Thoracic aorta (tissue), 2 donors: Measurements from ENCODE around the gene MRPL46. TPM values are rescaled to one million over a fixed set of nuclear protein-coding genes. Genes with fewer than 3 reads are reported as not detected.

Source experiments
- ATAC-seq: fragments of 150-250 bp; one replicate; pipeline ENCODE4 v1.8.0; 2017; ENCODE audit warnings: low read depth; ENCODE audit not compliant: insufficient number of reproducible peaks, low FRiP score
- DNase-seq: peaks from one replicate; pipeline ENCODE4 v3.0.0-alpha.2; 2020; ENCODE audit warnings: low spot score
- H3K27ac ChIP-seq, 2 donors: fragments of 200-600 bp; sonication (generic); 1 replicate in 1 of 2; 2 replicates in 1 of 2; pipeline ENCODE4 v1.5.1; 2016; ENCODE audit warnings: mild to moderate bottlenecking in 2 of 2, moderate library complexity in 2 of 2
- H3K27me3 ChIP-seq: fragments of 200-600 bp; sonication (generic); replicated peaks from 2 replicates; pipeline ENCODE4 v1.6.0; 2016; ENCODE audit warnings: mild to moderate bottlenecking; ENCODE audit not compliant: insufficient read depth
- H3K36me3 ChIP-seq: fragments of 200-600 bp; sonication (generic); one replicate; pipeline ENCODE4 v1.5.1; 2016
- H3K4me1 ChIP-seq, 2 donors: fragments of 200-600 bp; sonication (generic); 1 replicate in 1 of 2; 2 replicates in 1 of 2; pipeline versions ENCODE4 v1.5.1 to v1.6.0; 2016; ENCODE audit warnings: low read depth in 2 of 2, mild to moderate bottlenecking in 1 of 2; ENCODE audit not compliant: control insufficient read depth in 1 of 2
- H3K4me3 ChIP-seq: fragments of 200-600 bp; sonication (generic); 2 replicates; pipeline ENCODE4 v1.5.1; 2016; ENCODE audit warnings: mild to moderate bottlenecking
- H3K9me3 ChIP-seq: fragments of 200-600 bp; sonication (generic); 2 replicates; pipeline ENCODE4 v1.5.1; 2016
- total RNA-seq, 2 donors: library from RNA; depleted of rRNA; stranded (reverse); fragments of >200 nt; gene quantifications; one replicate each; pipeline versions ENCODE4 v1.1.0 to v1.2.3, GENCODE V29; 2016
- TF ChIP-seq, protein P1 (sequence below): fragments of 200-600 bp; sonication (generic); IDR thresholded peaks from one replicate; pipeline ENCODE4 v1.5.1; 2019; ENCODE audit warnings: antibody characterized with exemption

MRPL46 gene
- total RNA-seq, 2 donors from 2014 or later, result 3.9 to 13.5 TPM

GRCh38 chr15:88433046-88433685 is 34.0 kb downstream of the MRPL46 start:
- H3K27ac ChIP-seq, result no peak overlapping the region
- TF ChIP-seq, protein P1, sequence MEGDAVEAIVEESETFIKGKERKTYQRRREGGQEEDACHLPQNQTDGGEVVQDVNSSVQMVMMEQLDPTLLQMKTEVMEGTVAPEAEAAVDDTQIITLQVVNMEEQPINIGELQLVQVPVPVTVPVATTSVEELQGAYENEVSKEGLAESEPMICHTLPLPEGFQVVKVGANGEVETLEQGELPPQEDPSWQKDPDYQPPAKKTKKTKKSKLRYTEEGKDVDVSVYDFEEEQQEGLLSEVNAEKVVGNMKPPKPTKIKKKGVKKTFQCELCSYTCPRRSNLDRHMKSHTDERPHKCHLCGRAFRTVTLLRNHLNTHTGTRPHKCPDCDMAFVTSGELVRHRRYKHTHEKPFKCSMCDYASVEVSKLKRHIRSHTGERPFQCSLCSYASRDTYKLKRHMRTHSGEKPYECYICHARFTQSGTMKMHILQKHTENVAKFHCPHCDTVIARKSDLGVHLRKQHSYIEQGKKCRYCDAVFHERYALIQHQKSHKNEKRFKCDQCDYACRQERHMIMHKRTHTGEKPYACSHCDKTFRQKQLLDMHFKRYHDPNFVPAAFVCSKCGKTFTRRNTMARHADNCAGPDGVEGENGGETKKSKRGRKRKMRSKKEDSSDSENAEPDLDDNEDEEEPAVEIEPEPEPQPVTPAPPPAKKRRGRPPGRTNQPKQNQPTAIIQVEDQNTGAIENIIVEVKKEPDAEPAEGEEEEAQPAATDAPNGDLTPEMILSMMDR, result no peak
- ATAC-seq (no peak), DNase-seq (no peak)
- H3K27me3 ChIP-seq, result no peaks in the 10 kb centered on the region
- no peaks in the 10 kb centered on the region for H3K9me3 ChIP-seq
- H3K4me1 ChIP-seq, result no peaks in the 10 kb centered on the region
- H3K36me3 ChIP-seq, result no peaks in the 10 kb centered on the region
- H3K4me3 ChIP-seq, result no peak overlapping the region

DNA sequence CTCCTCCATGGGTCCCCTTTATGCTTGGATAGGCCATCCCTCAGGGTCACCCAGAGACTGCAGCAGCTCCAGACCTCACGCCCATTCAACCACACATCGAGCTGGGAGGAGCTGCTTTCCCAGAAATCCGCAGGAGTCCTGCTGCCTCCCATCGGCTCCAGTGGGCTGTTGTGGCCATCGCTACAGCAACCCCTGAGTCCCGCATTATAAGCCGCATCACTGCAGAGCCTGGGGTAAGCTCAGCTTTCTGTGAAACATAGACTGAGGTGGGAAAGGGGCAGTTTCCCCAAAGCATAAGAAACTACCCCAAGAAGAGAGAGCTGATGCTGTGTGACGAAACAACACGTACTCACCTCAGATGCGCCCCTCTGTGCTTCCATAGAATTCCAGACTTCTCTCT is 35.7 kb downstream of the MRPL46 start:
- Histone ChIP-seq H3K9me3 (no peaks in the 10 kb centered on the region), H3K4me1 (no peaks in the 10 kb centered on the region), H3K27ac (no peak overlapping the region), H3K27me3 (no peaks in the 10 kb centered on the region), H3K4me3 (no peak overlapping the region), H3K36me3 (no peaks in the 10 kb centered on the region)
- no peak for DNase-seq
- ATAC-seq, result no peak
- TF ChIP-seq, protein P1, result no peak

- H3K27me3 ChIP-seq, result no peaks in the 10 kb centered on the region
- H3K4me1 ChIP-seq, result no peaks in the 10 kb centered on the region
- H3K4me3 ChIP-seq, result no peak overlapping the region
- no peak overlapping the region for H3K27ac ChIP-seq
- TF ChIP-seq, protein P1, result no peak
- H3K36me3 ChIP-seq, result no peaks in the 10 kb centered on the region
- ATAC-seq, result no peak
- no peak for DNase-seq
- no peaks in the 10 kb centered on the region for H3K9me3 ChIP-seq
Observed at GRCh38 chr15:88430051-88430450, 37.1 kb downstream of the MRPL46 start.

DNA sequence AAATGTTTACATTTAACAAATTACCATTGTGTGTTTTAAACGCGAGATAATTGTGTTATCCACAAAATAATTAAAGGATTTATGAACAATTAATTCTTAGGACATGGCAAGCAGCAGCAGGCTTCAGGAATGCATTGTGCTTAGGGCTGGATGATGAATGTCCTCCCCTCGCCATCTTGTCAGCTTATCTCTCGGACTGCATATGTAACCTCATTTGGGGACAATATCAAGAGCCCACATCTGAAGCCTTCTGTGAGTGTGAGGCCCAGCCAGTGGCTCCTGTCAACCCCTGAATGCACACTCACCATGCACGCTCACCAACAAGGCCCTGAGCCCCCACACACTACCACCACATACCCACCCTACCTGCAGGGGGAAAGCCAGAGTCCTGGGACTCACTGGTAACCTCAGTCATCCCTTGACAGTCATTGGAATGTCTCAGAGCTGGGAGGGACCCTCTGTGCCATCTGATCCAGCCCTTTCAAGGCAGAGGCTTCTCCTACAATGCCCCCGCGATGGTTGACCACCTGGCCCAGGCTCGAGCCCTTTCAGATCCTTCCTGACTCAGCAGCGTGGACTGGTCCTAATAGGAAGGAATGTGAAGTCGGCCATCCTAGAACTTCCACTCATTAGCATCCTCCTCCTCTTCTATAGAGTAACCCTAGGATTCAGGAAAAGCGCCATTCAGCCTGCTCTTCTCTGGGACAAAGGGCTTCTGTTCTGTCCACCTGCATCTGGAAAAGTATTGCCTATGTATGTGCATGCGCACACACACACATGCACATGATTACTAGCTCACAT is 38.2 kb downstream of the MRPL46 start:
- H3K4me1 ChIP-seq, result no peaks in the 10 kb centered on the region
- DNase-seq (no peak), ATAC-seq (no peak)
- TF ChIP-seq, protein P1, result no peak
- no peak overlapping the region for H3K27ac ChIP-seq
- no peaks in the 10 kb centered on the region for H3K27me3 ChIP-seq
- no peak overlapping the region for H3K4me3 ChIP-seq
- no peaks in the 10 kb centered on the region for H3K9me3 ChIP-seq
- no peaks in the 10 kb centered on the region for H3K36me3 ChIP-seq

DNA sequence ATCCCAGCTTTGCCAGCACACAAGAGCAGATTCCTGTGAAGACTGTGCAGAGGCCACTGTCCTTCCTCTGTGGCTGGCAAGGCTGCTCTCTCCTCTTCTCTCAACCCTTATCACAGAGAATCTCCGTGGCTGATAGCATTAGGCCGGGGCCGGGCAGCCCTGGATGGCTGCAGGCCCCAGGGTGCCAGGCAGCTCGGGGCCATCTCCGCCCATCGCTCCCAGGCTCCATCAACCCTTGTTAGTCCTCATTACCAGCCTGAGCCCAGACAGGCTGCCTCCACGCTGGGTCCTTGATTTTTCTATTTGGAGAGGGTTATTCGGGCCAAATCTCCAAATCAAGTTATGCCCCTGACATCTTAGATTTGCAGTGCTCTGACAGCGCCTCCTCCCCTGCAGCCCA is 39.1 kb downstream of the MRPL46 start:
- TF ChIP-seq, protein P1, result no peak
- Histone ChIP-seq H3K36me3 (no peaks in the 10 kb centered on the region), H3K4me1 (no peaks in the 10 kb centered on the region), H3K27ac (no peak overlapping the region), H3K27me3 (no peaks in the 10 kb centered on the region), H3K4me3 (no peak overlapping the region), H3K9me3 (no peaks in the 10 kb centered on the region)
- no peak for DNase-seq
- ATAC-seq, result no peak
